A549 (cell line): ENCODE measurements around the gene RASGRF1. TPM values are rescaled to one million over a fixed set of nuclear protein-coding genes. Genes with fewer than 3 reads are reported as not detected.

ENCODE experiments used
- ATAC-seq, 2 experiments: fragments of 200-7000 bp in 1 of 2; fragments of >200 bp in 1 of 2; cut with Nextera tagmentation in 1 of 2; cut with Tn5 transposase in 1 of 2; 3 replicates each; pipeline versions ENCODE4 v1.8.0 to v1.9.1; 2018 to 2020; ENCODE audit warnings: mild to moderate bottlenecking in 1 of 2, moderate library complexity in 1 of 2
- CTCF ChIA-PET: fragments of 300-600 bp; sonication (Branson Sonifier 250); formaldehyde crosslinking; extraction: SDS; loops from one replicate; lab custom pipeline; 2021; ENCODE audit warnings: antibody characterized with exemption, inconsistent platforms; lab: Yijun Ruan, JAX
- POLR2A ChIA-PET: fragments of 350-600 bp; formaldehyde crosslinking; extraction: SDS; loops from one replicate; lab custom pipeline; 2021; ENCODE audit warnings: antibody characterized with exemption, inconsistent platforms; lab: Yijun Ruan, JAX
- DNase-seq, 2 experiments: peaks; one replicate each; pipeline versions ENCODE4 v3.0.0 to v3.0.0-alpha.2; 2011 to 2016; ENCODE audit warnings: low read depth in 1 of 2, low spot score in 1 of 2
- FAIRE-seq: peaks from 2 replicates; lab custom pipeline; 2011; peaks lifted over from hg19 to GRCh38; lab: Jason Lieb, UNC
- H3K27ac ChIP-seq, 2 experiments: fragments of >200 bp; sonication (Bioruptor Twin); formaldehyde crosslinking; 3 replicates each; pipeline ENCODE4 v1.5.1; 2016 to 2017
- H3K4me1 ChIP-seq: fragments of >200 bp; sonication (Bioruptor Twin); formaldehyde crosslinking; 3 replicates; pipeline ENCODE4 v1.6.1; 2016
- H3K4me2 ChIP-seq: fragments of >200 bp; sonication (Bioruptor Twin); formaldehyde crosslinking; 3 replicates; pipeline ENCODE4 v1.6.1; 2016
- H3K4me3 ChIP-seq: fragments of >200 bp; sonication (Bioruptor Twin); formaldehyde crosslinking; 3 replicates; pipeline ENCODE4 v1.5.1; 2016
- H3K9me3 ChIP-seq: fragments of >200 bp; sonication (Bioruptor Twin); formaldehyde crosslinking; 3 replicates; pipeline ENCODE4 v1.6.1; 2016
- BHLHE40 ChIP-seq: IDR thresholded peaks from 2 replicates; pipeline ENCODE4 v1.6.1; 2012; ENCODE audit warnings: low read depth, low read length, inconsistent platforms
- CEBPB ChIP-seq, 2 experiments: fragments of >200 bp in 1 of 2; sonication (Bioruptor Twin) in 1 of 2; formaldehyde crosslinking in 1 of 2; IDR thresholded peaks; 2 replicates each; pipeline ENCODE4 v1.6.1; 2012 to 2016
- EHF ChIP-seq: fragments of 250-450 bp; sonication (Bioruptor Pico); IDR thresholded peaks from 2 replicates; pipeline ENCODE4 v1.5.0; 2020; ENCODE audit warnings: mild to moderate bottlenecking
- EHMT2 ChIP-seq: fragments of 200-600 bp; sonication (generic); IDR thresholded peaks from 2 replicates; pipeline ENCODE4 v1.6.1; 2016; ENCODE audit warnings: antibody characterized with exemption, low read depth, mild to moderate bottlenecking, moderate library complexity
- ELK1 ChIP-seq: fragments of 150-350 bp; IDR thresholded peaks from 2 replicates; pipeline ENCODE4 v1.6.1; 2014; ENCODE audit warnings: low read depth, mild to moderate bottlenecking, low read length
- FOSL2 ChIP-seq, 2 experiments: fragments of 450-650 bp in 1 of 2; fragments of >200 bp in 1 of 2; sonication (Bioruptor Twin) in 1 of 2; formaldehyde crosslinking; IDR thresholded peaks; 2 replicates each; pipeline versions ENCODE4 v1.5.0 to v1.6.1; 2016 to 2020; ENCODE audit warnings: mild to moderate bottlenecking in 1 of 2, moderate library complexity in 1 of 2
- GATA3 ChIP-seq: IDR thresholded peaks from 2 replicates; pipeline ENCODE4 v1.6.1; 2012; ENCODE audit warnings: borderline replicate concordance
- HES2 ChIP-seq: fragments of >200 bp; sonication (Bioruptor Twin); formaldehyde crosslinking; IDR thresholded peaks from 2 replicates; pipeline ENCODE4 v1.6.1; 2016
- JUN ChIP-seq, 2 experiments: fragments of >200 bp; sonication (Bioruptor Twin); formaldehyde crosslinking; IDR thresholded peaks; 2 replicates in 1 of 2; 3 replicates in 1 of 2; pipeline ENCODE4 v1.6.1; 2016 to 2017
- JUNB ChIP-seq: fragments of >200 bp; sonication (Bioruptor Twin); formaldehyde crosslinking; IDR thresholded peaks from 2 replicates; pipeline ENCODE4 v1.6.1; 2016
- KDM1A ChIP-seq: fragments of 200-600 bp; sonication (generic); IDR thresholded peaks from 2 replicates; pipeline ENCODE4 v1.6.1; 2016; ENCODE audit warnings: low read depth, mild to moderate bottlenecking
- NPAS2 ChIP-seq: fragments of 250-450 bp; sonication (Bioruptor Pico); IDR thresholded peaks from 2 replicates; pipeline ENCODE4 v1.8.0; 2022; ENCODE audit warnings: mild to moderate bottlenecking, moderate library complexity, borderline replicate concordance
- NR3C1 ChIP-seq: fragments of >200 bp; sonication (Bioruptor Twin); formaldehyde crosslinking; IDR thresholded peaks from 3 replicates; pipeline ENCODE4 v1.6.1; 2017
- PBX3 ChIP-seq: IDR thresholded peaks from 2 replicates; pipeline ENCODE4 v1.6.1; 2012
- RAD21 ChIP-seq, 2 experiments: fragments of >200 bp in 1 of 2; sonication (Bioruptor Twin) in 1 of 2; formaldehyde crosslinking in 1 of 2; IDR thresholded peaks in 1 of 2; conservative IDR thresholded peaks in 1 of 2; 2 replicates in 1 of 2; 3 replicates in 1 of 2; pipeline ENCODE4 v1.6.1; 2012 to 2018; ENCODE audit warnings: inconsistent platforms in 1 of 2
- RNF2 ChIP-seq: fragments of 200-600 bp; sonication (generic); IDR thresholded peaks from 2 replicates; pipeline ENCODE4 v1.6.1; 2016; ENCODE audit warnings: low read depth, mild to moderate bottlenecking, antibody characterized with exemption, moderate library complexity, borderline replicate concordance
- ZNF302 ChIP-seq: fragments of 250-450 bp; sonication (Bioruptor Pico); IDR thresholded peaks from 2 replicates; pipeline ENCODE4 v1.9.0; 2021; ENCODE audit warnings: inconsistent platforms, mild to moderate bottlenecking, moderate library complexity
- ZSCAN20 ChIP-seq: fragments of 250-450 bp; sonication (Bioruptor Pico); IDR thresholded peaks from 2 replicates; pipeline ENCODE4 v1.8.0; 2022; ENCODE audit warnings: mild to moderate bottlenecking, moderate library complexity
- WGBS: methylation state at CpG from one replicate; pipeline ENCODE4 v1.1.6; 2017; ENCODE audit errors: missing lambda C conversion rate; 5-methylcytosine and 5-hydroxymethylcytosine counted together
- polyA plus RNA-seq, 4 experiments: library from polyadenylated mRNA; depleted of rRNA in 3 of 4; stranded (reverse); fragments of >200 nt; fragmentation: RNase III in 1 of 4; extraction: RNeasy Plus Mini Kit Qiagen cat#74134 plus additional on column Dnase treatment in 1 of 4; gene quantifications; 2 replicates in 3 of 4; 3 replicates in 1 of 4; pipeline ENCODE4 v1.2.3, GENCODE V29; 2011 to 2017

Gene RASGRF1
- polyA plus RNA-seq, 2 of the 4 experiments (the other 2 are of a cell fraction): 0.13 to 0.21 TPM

- H3K4me1 ChIP-seq: peaks cover 19% of the 10 kb centered on the region
- POLR2A ChIA-PET: no interaction called here
- H3K4me3 ChIP-seq: no peak overlapping the region
These were observed 138.7 kb downstream of the RASGRF1 start for GRCh38 chr15:78951841-78952238.

GRCh38 chr15:78950902-78951840 lies 139.4 kb downstream of the RASGRF1 start:
- Histone ChIP-seq H3K4me3 (no peak overlapping the region), H3K9me3 (no peaks in the 10 kb centered on the region), H3K4me1 (peaks cover 19% of the 10 kb centered on the region), H3K27ac (no peak overlapping the region)
- WGBS: 63% methylated on average over 10 of the region's 10 CpGs
- FAIRE-seq: no peak
- TF ChIP-seq KDM1A (no peak), EHF (CRISPR knock-in tag) (no peak), EHMT2 (no peak), HES2 (no peak), ELK1 (no peak), JUN (IDR thresholded peaks at IDR 0.05) (no peak), RAD21 (conservative IDR thresholded peaks at IDR 0.05 in 1 of 2, IDR thresholded peaks at IDR 0.05 in 1 of 2) (no peak), RNF2 (no peak), NR3C1 (no peak), PBX3 (no peak), BHLHE40 (no peak), NPAS2 (CRISPR knock-in tag) (no peak), ZNF302 (no peak)
- TF ChIP-seq, all 56 proteins: peak for 0
- DNase-seq (peak; percentile 36 to 59), ATAC-seq (peak; percentile 62 to 85)
- CTCF ChIA-PET: interaction anchor here (0.5 to 2.0 kb wide), 4 partner anchors 10 to 42 kb away, joined by 3 to 5 read pairs (median 4); no protein-coding TSS in a partner anchor
- POLR2A ChIA-PET: interaction anchor here (0.6 kb wide), 1 partner anchor 27 kb away, joined by 3 read pairs; no protein-coding TSS in a partner anchor
- peak overlapping the region; percentile 38 for H3K4me2 ChIP-seq

More at GRCh38 chr15:78951841-78952238, 138.7 kb downstream of the RASGRF1 start:
- no peak overlapping the region for H3K27ac ChIP-seq
- H3K4me2 ChIP-seq: peak overlapping the region; percentile 38
- peak; percentile 38 to 75; a peak in 5 of 6 replicates for ATAC-seq
- WGBS: 19% methylated on average over 4 of the region's 4 CpGs
- TF ChIP-seq ZSCAN20 (CRISPR knock-in tag) (no peak), ELK1 (no peak), GATA3 (peak; percentile 66; the same call in 1 of the 2 replicates), JUNB (0 out of 2 replicates have a peak, but pooled peaks have one; percentile 21), CEBPB (IDR thresholded peaks at IDR 0.05) (0 out of 4 replicates have a peak, but pooled peaks of 1 of the 2 experiments have one; percentile 9), FOSL2 (IDR thresholded peaks at IDR 0.05) (no peak), FOSL2 (CRISPR knock-in tag; IDR thresholded peaks at IDR 0.05) (peak; percentile 67), BHLHE40 (no peak)
- TF ChIP-seq, all 56 proteins: peak for 4
- no peak for FAIRE-seq
- peak; percentile 58 to 60 for DNase-seq
- H3K9me3 ChIP-seq: no peaks in the 10 kb centered on the region
- CTCF ChIA-PET: interaction anchor here (1.0 to 1.6 kb wide), 2 partner anchors 16 to 30 kb away, joined by 3 to 4 read pairs; no protein-coding TSS in a partner anchor
